GM19351 (cell line): ENCODE data around the gene CES4A.
A peak's percentile ranks its signal among the peaks of the same experiment; 100 is the strongest.
"Not testable (repeated sequence)": the region's sequence is repeated elsewhere in the genome, so short reads cannot be mapped to it uniquely, and the experiment has no call there.

Source experiments
- ATAC-seq: cut with Tn5 transposase; IDR thresholded peaks from one replicate; pipeline ENCODE4 v1.9.1; 2021; ENCODE audit warnings: mild to moderate bottlenecking, moderate library complexity; ENCODE audit not compliant: unreplicated experiment

Gene CES4A

DNA sequence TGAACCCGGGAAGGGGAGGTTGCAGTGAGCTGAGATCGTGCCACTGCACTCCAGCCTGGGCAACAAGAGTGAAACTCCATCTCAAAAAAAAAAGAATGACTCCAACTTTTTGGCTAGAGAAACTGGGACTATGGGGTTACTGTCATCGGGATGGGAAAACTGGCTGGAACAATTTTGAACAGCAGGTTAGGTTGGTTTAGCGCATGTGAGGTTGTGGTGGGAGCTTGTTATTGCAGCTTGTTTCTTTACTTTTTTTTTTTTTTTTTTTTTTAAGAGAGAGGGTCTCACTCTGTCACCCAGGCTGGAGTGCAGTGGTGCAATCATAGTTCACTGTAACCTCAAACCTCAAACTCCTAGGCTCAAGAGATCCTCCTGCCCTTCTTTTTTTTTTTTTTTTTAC is 53.1 kb downstream of the CES4A start:
- not testable (repeated sequence) for ATAC-seq

DNA sequence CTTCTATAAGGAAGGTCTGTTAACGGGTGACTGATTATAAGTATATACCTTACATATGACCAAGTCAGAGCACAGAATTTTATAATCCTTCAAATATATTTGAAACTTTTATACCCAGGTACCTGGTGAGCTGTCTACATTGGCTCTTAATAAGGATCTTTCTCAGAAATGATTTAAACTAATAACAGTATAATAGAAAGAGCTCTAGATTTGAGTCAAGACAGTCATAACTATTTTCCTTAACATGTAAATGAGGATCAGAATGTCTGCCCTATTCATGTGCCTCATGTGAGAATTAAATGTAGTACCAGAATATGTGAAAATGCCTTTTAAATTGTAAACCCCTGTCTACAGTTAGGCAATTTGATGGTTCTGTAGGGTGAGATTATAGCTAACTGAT is 55.0 kb downstream of the CES4A start:
- no peak for ATAC-seq

GRCh38 chr16:67050796-67051195 is 62.4 kb downstream of the CES4A start:
- ATAC-seq: no peak

DNA sequence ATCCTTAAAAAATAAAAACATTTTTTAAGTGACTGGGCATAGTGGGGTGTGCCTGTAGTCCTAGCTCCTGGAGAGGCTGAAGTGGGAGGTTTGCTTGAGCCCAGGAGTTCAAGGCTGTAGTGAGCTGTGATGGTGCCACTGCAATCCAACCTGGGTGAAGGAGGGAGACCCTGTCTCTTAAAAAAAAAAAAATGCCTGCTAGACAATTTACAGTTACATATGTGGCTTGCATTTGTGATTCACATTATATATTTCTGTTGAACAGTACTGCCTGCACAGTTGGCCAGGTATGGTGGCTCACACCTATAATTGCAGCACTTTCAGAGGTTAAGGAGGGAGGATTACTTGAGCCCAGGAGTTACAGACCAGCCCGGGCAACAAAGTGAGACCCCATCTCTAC is 64.0 kb downstream of the CES4A start:
- no peak for ATAC-seq

- no peak for ATAC-seq
Measured at GRCh38 chr16:67053767-67054334, 65.5 kb downstream of the CES4A start.

DNA sequence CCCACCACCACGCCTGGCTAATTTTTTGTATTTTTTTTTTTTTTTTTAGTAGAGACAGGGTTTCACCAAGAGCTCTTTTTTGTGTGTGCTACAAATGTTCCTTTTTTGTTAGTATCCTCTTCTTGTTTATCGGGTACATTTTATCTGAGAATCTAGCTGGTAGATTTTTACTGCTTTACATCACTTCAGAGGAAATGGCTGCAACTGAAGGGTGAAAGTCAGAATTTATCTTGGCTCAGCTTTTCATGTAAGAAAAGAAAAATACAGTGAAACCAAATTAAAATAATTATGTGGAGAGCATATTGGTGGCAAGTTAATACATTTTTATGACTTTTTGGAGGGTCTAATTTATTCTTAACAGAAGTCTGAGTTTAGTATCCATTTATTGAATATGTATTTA is 66.5 kb downstream of the CES4A start:
- ATAC-seq: no peak

- ATAC-seq: peak; percentile 62
Measured at GRCh38 chr16:67055712-67056487, 67.5 kb downstream of the CES4A start.
